A673 (cell line): ENCODE measurements around the gene RNF149.

Experiments used
- CTCF ChIP-seq: fragments of 300-800, 200-600 bp; sonication (generic); conservative IDR thresholded peaks from 2 replicates; pipeline ENCODE4 v1.5.1; 2017; ENCODE audit warnings: low read depth, mild to moderate bottlenecking, antibody characterized with exemption, low read length, moderate library complexity, mixed read lengths
- EZH2 ChIP-seq: fragments of 200-600 bp; sonication (generic); IDR thresholded peaks from 2 replicates; pipeline ENCODE4 v1.6.1; 2017; ENCODE audit warnings: borderline replicate concordance, low read depth, mild to moderate bottlenecking, mixed read lengths, antibody characterized with exemption, low read length; ENCODE audit not compliant: poor library complexity, severe bottlenecking

- TF ChIP-seq CTCF (no peak), EZH2 (no peak)
These were observed 55.3 kb downstream of the RNF149 start for GRCh38 chr2:101253013-101253702.
